HFFc6 (cell line): ENCODE measurements around the gene SMYD3. TPM values are rescaled to one million over a fixed set of nuclear protein-coding genes. Genes with fewer than 3 reads are reported as not detected.
A peak's percentile ranks its signal among the peaks of the same experiment; 100 is the strongest.

Experiments
- DNase-seq: peaks from one replicate; pipeline ENCODE4 v3.0.0-alpha.2; 2018
- H3K27ac Mint-ChIP-seq: 2 replicates; pipeline ENCODE4 v1.8.0; 2020; ENCODE audit warnings: mild to moderate bottlenecking, mixed read lengths
- H3K27me3 Mint-ChIP-seq: 2 replicates; pipeline ENCODE4 v1.8.0; 2021; ENCODE audit warnings: mild to moderate bottlenecking, moderate library complexity, mixed read lengths; ENCODE audit not compliant: insufficient read depth
- H3K36me3 Mint-ChIP-seq: 2 replicates; pipeline ENCODE4 v1.8.0; 2021; ENCODE audit warnings: low read depth, mixed read lengths
- H3K4me1 Mint-ChIP-seq: 2 replicates; pipeline ENCODE4 v1.8.0; 2020; ENCODE audit warnings: low read depth, mixed read lengths
- H3K4me3 Mint-ChIP-seq: 2 replicates; pipeline ENCODE4 v1.8.0; 2020; ENCODE audit warnings: mild to moderate bottlenecking, moderate library complexity, mixed read lengths
- H3K9me3 Mint-ChIP-seq: 2 replicates; pipeline ENCODE4 v1.8.0; 2020; ENCODE audit warnings: mild to moderate bottlenecking, mixed read lengths
- total RNA-seq, 6 experiments: library from RNA; stranded (reverse); fragmentation: NEBNext Ultra II Directional; extraction: Animal tissue kit (Norgen Biotek cat#: 25700); gene quantifications; 2 replicates in 1 of 6; 3 replicates in 5 of 6; pipeline ENCODE4 v1.2.3, GENCODE V29; 2021
- TF ChIP-seq, protein P1 (sequence below): fragments of 200-600 bp; sonication (generic); IDR thresholded peaks from 2 replicates; pipeline ENCODE4 v1.5.0; 2021; ENCODE audit warnings: antibody characterized with exemption, mild to moderate bottlenecking

SMYD3 gene
- total RNA-seq, 6 experiments from 2014 or later: 28.4 to 37.9 (median 31.2) TPM

- H3K27ac Mint-ChIP-seq: no peak overlapping the region
- no peaks in the 10 kb centered on the region for H3K36me3 Mint-ChIP-seq
- peaks cover 12% of the 10 kb centered on the region; the same call in 1 of the 2 replicates for H3K4me1 Mint-ChIP-seq
- no peak for DNase-seq
- no peak overlapping the region for H3K4me3 Mint-ChIP-seq
- TF ChIP-seq, protein P1, sequence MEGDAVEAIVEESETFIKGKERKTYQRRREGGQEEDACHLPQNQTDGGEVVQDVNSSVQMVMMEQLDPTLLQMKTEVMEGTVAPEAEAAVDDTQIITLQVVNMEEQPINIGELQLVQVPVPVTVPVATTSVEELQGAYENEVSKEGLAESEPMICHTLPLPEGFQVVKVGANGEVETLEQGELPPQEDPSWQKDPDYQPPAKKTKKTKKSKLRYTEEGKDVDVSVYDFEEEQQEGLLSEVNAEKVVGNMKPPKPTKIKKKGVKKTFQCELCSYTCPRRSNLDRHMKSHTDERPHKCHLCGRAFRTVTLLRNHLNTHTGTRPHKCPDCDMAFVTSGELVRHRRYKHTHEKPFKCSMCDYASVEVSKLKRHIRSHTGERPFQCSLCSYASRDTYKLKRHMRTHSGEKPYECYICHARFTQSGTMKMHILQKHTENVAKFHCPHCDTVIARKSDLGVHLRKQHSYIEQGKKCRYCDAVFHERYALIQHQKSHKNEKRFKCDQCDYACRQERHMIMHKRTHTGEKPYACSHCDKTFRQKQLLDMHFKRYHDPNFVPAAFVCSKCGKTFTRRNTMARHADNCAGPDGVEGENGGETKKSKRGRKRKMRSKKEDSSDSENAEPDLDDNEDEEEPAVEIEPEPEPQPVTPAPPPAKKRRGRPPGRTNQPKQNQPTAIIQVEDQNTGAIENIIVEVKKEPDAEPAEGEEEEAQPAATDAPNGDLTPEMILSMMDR: no peak
- H3K9me3 Mint-ChIP-seq: no peaks in the 10 kb centered on the region
- H3K27me3 Mint-ChIP-seq: no peaks in the 10 kb centered on the region
Observed at GRCh38 chr1:246036175-246036574, 470.9 kb downstream of the SMYD3 start.

GRCh38 chr1:246035060-246035541, 472.0 kb downstream of the SMYD3 start:
- no peak for DNase-seq
- Mint-ChIP-seq H3K9me3 (no peaks in the 10 kb centered on the region), H3K27ac (no peak overlapping the region), H3K27me3 (no peaks in the 10 kb centered on the region), H3K4me1 (peaks cover 12% of the 10 kb centered on the region; the same call in 1 of the 2 replicates), H3K4me3 (peak overlapping the region; percentile 15; the same call in 1 of the 2 replicates), H3K36me3 (no peaks in the 10 kb centered on the region)
- TF ChIP-seq, protein P1: no peak

DNA sequence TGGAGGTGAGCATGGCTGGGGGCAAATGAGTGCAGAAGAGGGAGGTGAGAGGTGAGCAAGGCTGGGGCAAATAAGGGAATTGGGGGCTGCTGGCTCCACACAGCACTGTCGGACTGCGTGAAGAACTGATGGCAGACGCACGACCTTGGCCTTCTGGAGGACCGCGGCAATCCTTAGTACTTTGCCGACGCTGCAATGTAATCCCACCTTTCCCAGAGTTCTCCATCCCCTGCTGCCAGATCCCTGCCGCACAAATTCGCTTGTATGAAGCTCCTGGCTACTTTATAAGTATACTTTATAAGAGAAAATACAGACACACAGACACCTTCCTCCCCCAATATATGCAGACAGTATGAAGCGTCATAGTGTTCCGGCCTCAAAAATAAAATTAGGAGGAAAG, 472.4 kb downstream of the SMYD3 start:
- H3K4me1 Mint-ChIP-seq: peaks cover 15% of the 10 kb centered on the region
- H3K4me3 Mint-ChIP-seq: no peak overlapping the region
- DNase-seq: no peak
- H3K9me3 Mint-ChIP-seq: no peaks in the 10 kb centered on the region
- no peak overlapping the region for H3K27ac Mint-ChIP-seq
- TF ChIP-seq, protein P1: no peak
- no peaks in the 10 kb centered on the region for H3K27me3 Mint-ChIP-seq
- no peaks in the 10 kb centered on the region for H3K36me3 Mint-ChIP-seq

DNA sequence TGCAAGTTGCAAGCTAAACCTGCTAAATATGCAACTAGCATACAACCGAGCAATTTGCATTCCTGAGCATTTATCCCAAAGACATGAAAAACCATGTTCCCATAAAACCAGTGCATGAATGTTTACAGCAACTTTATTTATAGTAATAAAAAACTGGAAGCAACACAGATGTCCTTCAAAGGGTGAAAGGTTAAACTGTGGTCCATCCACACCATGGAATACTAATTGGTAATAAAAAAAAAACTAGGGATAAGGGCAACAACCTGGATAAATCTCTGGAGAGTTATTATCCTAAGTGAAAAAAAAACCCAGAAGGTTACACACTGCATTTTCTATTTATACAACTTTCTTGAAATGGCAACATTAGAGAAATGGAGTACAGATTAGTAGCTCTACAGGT, 474.1 kb downstream of the SMYD3 start:
- H3K9me3 Mint-ChIP-seq: no peaks in the 10 kb centered on the region
- TF ChIP-seq, protein P1: no peak
- no peak overlapping the region for H3K27ac Mint-ChIP-seq
- H3K27me3 Mint-ChIP-seq: no peaks in the 10 kb centered on the region
- peaks cover 6% of the 10 kb centered on the region for H3K36me3 Mint-ChIP-seq
- H3K4me1 Mint-ChIP-seq: peaks cover 26% of the 10 kb centered on the region
- no peak for DNase-seq
- no peak overlapping the region for H3K4me3 Mint-ChIP-seq

DNA sequence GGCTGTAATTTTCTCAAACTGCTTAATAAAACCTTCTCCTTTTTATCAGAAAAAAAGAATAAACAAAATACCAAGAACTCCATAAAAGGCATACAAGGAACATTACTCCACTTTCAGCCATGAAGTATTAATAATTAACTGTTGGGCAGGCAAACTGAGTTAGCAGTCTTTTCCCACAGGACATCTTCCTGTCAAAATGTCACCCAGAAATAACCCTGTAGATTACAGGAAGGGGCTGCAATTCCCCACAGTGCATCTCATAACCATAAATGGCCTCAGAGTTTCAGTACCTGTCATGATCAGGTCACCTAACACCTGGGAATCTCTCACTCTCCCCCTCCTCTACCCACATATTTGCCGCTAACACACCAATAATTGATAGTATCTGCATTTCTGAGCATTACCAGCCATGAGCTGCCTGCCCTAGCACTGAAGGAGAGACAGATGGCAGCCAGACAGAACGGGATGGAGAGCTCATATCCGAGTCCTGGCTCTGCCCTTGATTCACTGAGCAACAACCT, 475.0 kb downstream of the SMYD3 start:
- H3K9me3 Mint-ChIP-seq: no peaks in the 10 kb centered on the region
- H3K4me1 Mint-ChIP-seq: peaks cover 26% of the 10 kb centered on the region
- H3K36me3 Mint-ChIP-seq: peaks cover 6% of the 10 kb centered on the region
- H3K27me3 Mint-ChIP-seq: no peaks in the 10 kb centered on the region
- TF ChIP-seq, protein P1: no peak
- no peak overlapping the region for H3K4me3 Mint-ChIP-seq
- no peak for DNase-seq
- H3K27ac Mint-ChIP-seq: no peak overlapping the region
